ENCODE results near the gene TSPYL1. TPM values are rescaled to one million over a fixed set of nuclear protein-coding genes. Genes with fewer than 3 reads are reported as not detected.

The TSPYL1 gene
- total and polyA plus RNA-seq, 8 donors: 2.9 to 77.1 (median 28.2) TPM

GRCh38 chr6:116253188-116253504, 26.6 kb downstream of the TSPYL1 start:
- 14 to 25% (median 18%) methylated on average over 11 of the region's 11 CpGs for WGBS, 5 donors
- H3K4me3 ChIP-seq: peak overlapping the region; percentile 84 to 98 (median 89)
- no peaks in the 10 kb centered on the region for H3K36me3 ChIP-seq
- TF ChIP-seq CTCF (IDR thresholded peaks at IDR 0.05) (no peak), POLR2A (IDR thresholded peaks at IDR 0.05) (no peak), POLR2AphosphoS5 (IDR thresholded peaks at IDR 0.05) (no peak), EP300 (IDR thresholded peaks at IDR 0.05) (no peak)
- H3K27ac ChIP-seq: peak overlapping the region; percentile 86 to 93 (median 93)
- H3K9me3 ChIP-seq: no peaks in the 10 kb centered on the region
- DNase-seq: no peak
- intact Hi-C loops (cut with DNase I; ENCODE audit: low total_unique reads): no loop called here
- H3K4me1 ChIP-seq: peaks cover 45 to 71% (median 56%) of the 10 kb centered on the region in 4 donors
- H3K27me3 ChIP-seq: no peaks in the 10 kb centered on the region

- Histone ChIP-seq H3K4me1 (peaks cover 45 to 79% (median 58%) of the 10 kb centered on the region in 4 donors), H3K27me3 (no peaks in the 10 kb centered on the region), H3K27ac (peak overlapping the region in 4 of 5 donors; percentile 13 to 64 (median 27)), H3K4me3 (peak overlapping the region in 3 of 4 donors; percentile 3 to 98 (median 86)), H3K36me3 (no peaks in the 10 kb centered on the region), H3K9me3 (no peaks in the 10 kb centered on the region)
- TF ChIP-seq POLR2A (IDR thresholded peaks at IDR 0.05) (no peak), POLR2AphosphoS5 (IDR thresholded peaks at IDR 0.05) (no peak), CTCF (IDR thresholded peaks at IDR 0.05) (no peak), EP300 (IDR thresholded peaks at IDR 0.05) (no peak)
- intact Hi-C loops (cut with DNase I; ENCODE audit: low total_unique reads): no loop called here
- WGBS, 5 donors: 59 to 72% (median 62%) methylated on average over 6 of the region's 6 CpGs
- DNase-seq: peak in 1 of 2 donors; percentile 16
Measured at GRCh38 chr6:116251568-116252384, 28.0 kb downstream of the TSPYL1 start.

- Histone ChIP-seq H3K36me3 (peaks cover 0 to 5% (median 2%) of the 10 kb centered on the region in 4 donors), H3K4me1 (peaks cover 34 to 59% (median 43%) of the 10 kb centered on the region in 4 donors), H3K4me3 (no peak overlapping the region), H3K27ac (peak overlapping the region in 2 of 5 donors; percentile 0 to 6), H3K9me3 (no peaks in the 10 kb centered on the region), H3K27me3 (no peaks in the 10 kb centered on the region)
- TF ChIP-seq POLR2AphosphoS5 (IDR thresholded peaks at IDR 0.05) (no peak), CTCF (IDR thresholded peaks at IDR 0.05) (no peak), EP300 (IDR thresholded peaks at IDR 0.05) (no peak), POLR2A (IDR thresholded peaks at IDR 0.05) (no peak)
- no peak for DNase-seq
- WGBS, 5 donors: 86 to 94% (median 94%) methylated on average over 2 of the region's 2 CpGs
- intact Hi-C loops (cut with DNase I; ENCODE audit: low total_unique reads): no loop called here
Measured at GRCh38 chr6:116248577-116248976, 31.2 kb downstream of the TSPYL1 start.

- Histone ChIP-seq H3K36me3 (peaks cover 0 to 5% (median 2%) of the 10 kb centered on the region in 4 donors), H3K4me1 (peaks cover 24 to 50% (median 33%) of the 10 kb centered on the region in 4 donors), H3K27me3 (no peaks in the 10 kb centered on the region), H3K4me3 (no peak overlapping the region), H3K27ac (peak overlapping the region in 1 of 5 donors; percentile 44), H3K9me3 (no peaks in the 10 kb centered on the region)
- DNase-seq: no peak
- TF ChIP-seq POLR2A (IDR thresholded peaks at IDR 0.05) (no peak), EP300 (IDR thresholded peaks at IDR 0.05) (no peak), CTCF (IDR thresholded peaks at IDR 0.05) (no peak), POLR2AphosphoS5 (IDR thresholded peaks at IDR 0.05) (no peak)
- intact Hi-C loops (cut with DNase I; ENCODE audit: low total_unique reads): no loop called here
Measured at GRCh38 chr6:116247285-116247684, 32.4 kb downstream of the TSPYL1 start.
